SIG-M5 treated with dmso at 0.1 percent for 504 hours (cell line): ENCODE measurements around the gene HTATSF1.

Experiments
- DNase-seq: peaks from one replicate; lab custom pipeline; 2025; ENCODE audit not compliant: unreplicated experiment; lab: John Stamatoyannopoulos, UW

The HTATSF1 gene

GRCh38 chrX:136495043-136495442, 2.3 kb upstream of the HTATSF1 start:
- DNase-seq: peak; percentile 57

GRCh38 chrX:136496186-136496763, 1.1 kb upstream of the HTATSF1 start:
- DNase-seq: no peak

- DNase-seq: peak; percentile 80
Observed at GRCh38 chrX:136496764-136497555, 432 bp upstream of the HTATSF1 start.

- DNase-seq: no peak
Observed at GRCh38 chrX:136519069-136519468, 21.7 kb downstream of the HTATSF1 start.

- DNase-seq: no peak
Observed at GRCh38 chrX:136523770-136524169, 26.4 kb downstream of the HTATSF1 start.

- DNase-seq: no peak
Observed at GRCh38 chrX:136525738-136526606, 28.6 kb downstream of the HTATSF1 start.

GRCh38 chrX:136528645-136529315, 31.4 kb downstream of the HTATSF1 start:
- DNase-seq: peak; percentile 16

GRCh38 chrX:136529795-136530194, 32.4 kb downstream of the HTATSF1 start:
- no peak for DNase-seq

- peak; percentile 19 for DNase-seq
Observed at GRCh38 chrX:136531951-136532350, 34.6 kb downstream of the HTATSF1 start, which contains the start of gene VGLL1. Gene VGLL1 (plus strand): TSS chrX:136532215. CDS start chrX:136536021, 3,806 bp downstream.

GRCh38 chrX:136534131-136534530, 36.7 kb downstream of the HTATSF1 start:
- DNase-seq: no peak

GRCh38 chrX:136538811-136539210, 41.4 kb downstream of the HTATSF1 start:
- DNase-seq: no peak

- no peak for DNase-seq
Observed at GRCh38 chrX:136540226-136540625, 42.8 kb downstream of the HTATSF1 start.

- no peak for DNase-seq
Observed at GRCh38 chrX:136541294-136541693, 43.9 kb downstream of the HTATSF1 start.

GRCh38 chrX:136542281-136542680, 44.9 kb downstream of the HTATSF1 start:
- no peak for DNase-seq

- no peak for DNase-seq
Observed at GRCh38 chrX:136546371-136546781, 49.0 kb downstream of the HTATSF1 start.

GRCh38 chrX:136549226-136549625, 51.8 kb downstream of the HTATSF1 start:
- DNase-seq: no peak

GRCh38 chrX:136551410-136551809, 54.0 kb downstream of the HTATSF1 start:
- no peak for DNase-seq

- DNase-seq: no peak
Observed at GRCh38 chrX:136555694-136556093, 58.3 kb downstream of the HTATSF1 start.
